ENCODE measurements around the gene NOTCH2.
"Not testable (repeated sequence)": the region's sequence is repeated elsewhere in the genome, so short reads cannot be mapped to it uniquely, and the experiment has no call there.

NOTCH2 gene

GRCh38 chr1:120069067-120069919 is at the start of gene NOTCH2:
NOTCH2 (minus strand) TSS chr1:120069662; CDS start chr1:120069406, 256 bp downstream.
- in situ Hi-C loops (cut with HindIII; ENCODE audit: low sequenced_read_pairs) = not testable (repeated sequence)

DNA sequence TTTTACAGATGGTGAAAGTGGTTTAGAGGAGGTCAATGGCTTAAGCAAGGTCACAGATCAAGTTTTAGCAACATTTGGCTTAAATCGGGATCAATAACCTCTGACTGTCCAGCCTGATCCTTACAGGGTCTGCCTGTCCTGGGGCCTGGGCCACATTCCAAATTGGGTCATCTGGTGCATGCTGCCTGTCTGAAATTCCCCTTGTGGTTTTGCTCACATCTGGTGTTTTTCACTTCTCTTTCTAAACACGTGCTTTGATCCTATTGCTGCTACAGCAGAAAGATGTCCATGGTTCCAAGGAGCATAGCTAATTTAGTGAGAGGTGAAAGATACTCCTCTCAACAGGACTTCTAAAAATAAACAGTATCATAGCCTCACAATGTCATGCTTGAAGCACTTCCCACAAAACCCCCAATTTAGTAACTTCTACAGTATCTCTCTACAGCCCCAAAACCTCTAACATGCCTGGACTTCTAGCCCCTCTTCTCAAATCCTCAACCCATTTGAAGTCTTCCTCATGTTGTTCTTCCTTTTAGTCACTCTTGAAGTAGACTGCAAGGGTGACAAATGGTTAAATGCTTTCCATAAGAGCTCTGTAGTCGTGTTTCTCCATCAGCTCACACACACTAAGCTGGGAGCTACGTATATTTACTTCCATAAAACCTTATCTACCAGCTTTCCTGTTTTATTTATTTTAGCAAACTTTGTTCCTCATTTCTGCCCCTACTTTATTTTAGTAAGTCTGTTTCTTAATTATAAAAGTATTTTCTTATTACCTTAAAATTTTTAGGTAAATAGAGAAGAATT is 48.1 kb upstream of the NOTCH2 start:
- in situ Hi-C loops (cut with HindIII; ENCODE audit: low sequenced_read_pairs) = not testable (repeated sequence)

DNA sequence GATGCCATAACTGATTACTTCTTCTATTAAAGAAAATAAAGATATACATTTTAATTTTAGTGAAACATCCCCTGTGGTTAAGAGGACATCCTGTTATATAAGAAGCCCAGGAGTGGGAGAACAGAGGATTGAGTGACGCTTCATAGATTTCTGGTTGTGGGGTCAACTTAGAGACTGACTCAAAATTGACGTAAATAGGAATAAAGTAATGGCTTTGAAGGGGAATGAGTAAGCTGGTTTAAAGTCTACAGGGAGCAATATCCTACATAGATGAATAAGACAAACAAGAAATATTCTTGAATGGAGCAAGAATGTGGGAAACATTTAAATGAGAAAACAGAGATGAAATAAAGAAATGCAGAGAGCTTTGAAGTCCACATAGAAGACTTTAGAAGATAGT is 46.6 kb upstream of the NOTCH2 start:
- in situ Hi-C loops (cut with HindIII; ENCODE audit: low sequenced_read_pairs) = not testable (repeated sequence)

- in situ Hi-C loops (cut with HindIII; ENCODE audit: low sequenced_read_pairs) = not testable (repeated sequence)
Measured at GRCh38 chr1:120113134-120113533, 43.7 kb upstream of the NOTCH2 start.

DNA sequence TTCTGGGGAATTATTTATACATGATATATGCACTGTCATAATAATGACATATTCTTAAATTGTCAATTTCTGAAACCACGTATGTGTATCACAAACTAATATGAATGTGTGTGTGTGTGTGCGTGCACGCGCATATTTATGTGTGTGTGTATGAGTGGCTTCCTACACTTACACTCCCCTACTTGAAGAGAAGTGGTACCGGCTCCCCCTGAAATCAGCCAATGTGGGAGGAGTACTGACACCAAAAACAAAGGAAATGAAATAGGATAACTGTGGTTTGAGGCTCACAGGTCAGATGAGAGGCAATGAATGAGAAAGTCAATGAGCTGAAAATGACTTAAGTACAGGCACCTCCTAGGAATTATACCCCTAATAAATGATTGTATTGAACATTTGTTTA is 42.8 kb upstream of the NOTCH2 start:
- in situ Hi-C loops (cut with HindIII; ENCODE audit: low sequenced_read_pairs) = not testable (repeated sequence)

GRCh38 chr1:120111771-120112170 is 42.3 kb upstream of the NOTCH2 start:
- in situ Hi-C loops (cut with HindIII; ENCODE audit: low sequenced_read_pairs) = not testable (repeated sequence)

DNA sequence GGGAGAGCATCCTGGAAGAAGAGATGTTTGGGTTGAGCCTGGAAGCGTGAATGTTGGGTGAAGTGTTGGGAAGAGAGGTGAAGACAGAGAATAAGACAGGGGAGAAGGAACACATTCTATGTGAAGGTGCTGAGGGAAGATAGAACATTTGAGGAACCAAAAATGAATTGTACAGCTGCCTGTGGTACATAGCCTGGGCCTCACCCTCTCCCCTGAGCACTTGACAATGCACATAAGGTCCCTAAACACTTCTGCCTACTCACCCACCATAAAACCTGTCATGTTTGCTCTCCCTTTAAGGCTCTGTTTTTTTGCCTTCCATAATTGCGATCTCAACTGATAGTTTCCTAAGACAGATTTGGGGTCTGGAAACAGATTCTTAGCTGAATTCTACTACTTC is 41.5 kb upstream of the NOTCH2 start:
- in situ Hi-C loops (cut with HindIII; ENCODE audit: low sequenced_read_pairs) = not testable (repeated sequence)

GRCh38 chr1:120109656-120110055 is 40.2 kb upstream of the NOTCH2 start:
- in situ Hi-C loops (cut with HindIII; ENCODE audit: low sequenced_read_pairs) = not testable (repeated sequence)

GRCh38 chr1:120109180-120109579 is 39.7 kb upstream of the NOTCH2 start:
- in situ Hi-C loops (cut with HindIII; ENCODE audit: low sequenced_read_pairs) = not testable (repeated sequence)

DNA sequence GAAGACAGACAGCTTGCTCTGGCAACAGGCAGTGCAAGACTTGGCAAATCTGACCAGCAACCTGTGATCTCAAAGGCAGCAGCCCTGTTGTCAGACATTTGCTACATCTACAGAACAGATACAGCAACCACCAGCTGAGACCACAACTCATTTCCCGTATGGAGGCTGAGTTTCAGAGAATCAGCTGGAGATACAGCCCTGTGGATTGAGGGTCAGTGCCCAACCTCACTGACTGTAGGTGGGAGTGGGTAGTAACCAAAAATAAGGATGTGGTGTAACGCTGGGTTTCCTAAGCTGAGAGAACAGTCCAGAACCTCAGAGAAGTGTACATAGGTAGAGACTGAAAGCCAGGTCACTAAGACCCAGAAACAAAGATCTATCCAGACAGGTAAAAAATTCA is 35.8 kb upstream of the NOTCH2 start:
- in situ Hi-C loops (cut with HindIII; ENCODE audit: low sequenced_read_pairs) = not testable (repeated sequence)

GRCh38 chr1:120103768-120104167 is 34.3 kb upstream of the NOTCH2 start:
- in situ Hi-C loops (cut with HindIII; ENCODE audit: low sequenced_read_pairs) = not testable (repeated sequence)

DNA sequence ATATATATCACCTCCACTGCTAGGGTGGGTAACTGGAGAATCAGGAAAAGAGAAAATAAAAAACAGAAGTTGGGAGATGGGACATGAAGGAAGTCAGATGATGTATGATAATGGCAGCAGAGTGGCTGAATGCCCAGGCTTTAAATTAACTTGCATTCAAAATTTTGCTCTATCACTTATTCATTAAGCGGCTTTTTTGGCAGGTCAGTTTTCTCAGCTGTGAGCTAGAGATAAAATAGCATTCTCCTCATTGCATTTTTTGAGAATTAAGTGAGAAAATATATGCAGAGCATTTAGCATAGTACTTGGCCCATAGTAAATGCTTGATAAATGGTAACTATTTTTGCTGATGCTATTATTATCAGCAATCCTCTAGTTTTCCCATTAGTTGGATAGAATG is 32.1 kb upstream of the NOTCH2 start:
- in situ Hi-C loops (cut with HindIII; ENCODE audit: low sequenced_read_pairs) = not testable (repeated sequence)

- in situ Hi-C loops (cut with HindIII; ENCODE audit: low sequenced_read_pairs) = not testable (repeated sequence)
Measured at GRCh38 chr1:120100590-120100989, 31.1 kb upstream of the NOTCH2 start.

DNA sequence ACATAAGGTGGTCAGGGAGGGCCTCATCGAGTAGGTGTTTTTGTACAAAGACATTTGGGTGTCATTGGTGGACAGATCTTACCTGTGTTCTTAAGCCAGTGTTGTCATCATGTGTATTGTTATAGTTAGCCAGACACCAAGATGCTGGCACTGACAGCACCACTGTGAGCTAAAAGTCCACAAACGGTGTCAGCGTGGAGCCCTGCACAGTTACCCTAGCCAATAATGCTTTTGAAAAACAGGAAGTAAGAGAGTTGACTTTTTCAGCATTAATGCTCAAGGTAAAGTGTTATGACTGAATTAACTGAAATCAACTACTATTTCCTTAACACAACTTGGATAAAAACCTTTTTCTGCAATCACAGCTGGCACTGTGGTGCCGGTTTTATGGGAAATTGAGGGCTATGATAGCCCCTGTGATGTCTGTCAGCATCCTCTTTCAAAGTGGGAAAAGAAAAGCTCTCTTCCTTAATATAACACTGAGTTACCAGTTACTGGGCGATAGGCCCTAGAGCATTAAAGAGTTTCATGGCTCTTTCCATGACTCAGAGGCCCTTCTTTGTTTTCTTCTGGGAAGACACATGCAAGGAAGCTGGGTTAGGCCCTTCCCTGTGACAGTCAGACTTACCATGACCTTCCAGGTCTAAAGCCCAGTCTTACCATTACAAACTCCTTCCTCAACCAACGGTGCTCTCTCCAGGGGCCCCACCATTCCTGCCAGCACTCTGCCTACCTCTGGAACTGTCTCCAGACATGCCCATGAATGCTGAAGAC is 29.7 kb upstream of the NOTCH2 start:
- in situ Hi-C loops (cut with HindIII; ENCODE audit: low sequenced_read_pairs) = not testable (repeated sequence)

- in situ Hi-C loops (cut with HindIII; ENCODE audit: low sequenced_read_pairs) = not testable (repeated sequence)
Measured at GRCh38 chr1:120096981-120097545, 27.6 kb upstream of the NOTCH2 start.

- in situ Hi-C loops (cut with HindIII; ENCODE audit: low sequenced_read_pairs) = not testable (repeated sequence)
Measured at GRCh38 chr1:120093548-120094181, 24.2 kb upstream of the NOTCH2 start.

DNA sequence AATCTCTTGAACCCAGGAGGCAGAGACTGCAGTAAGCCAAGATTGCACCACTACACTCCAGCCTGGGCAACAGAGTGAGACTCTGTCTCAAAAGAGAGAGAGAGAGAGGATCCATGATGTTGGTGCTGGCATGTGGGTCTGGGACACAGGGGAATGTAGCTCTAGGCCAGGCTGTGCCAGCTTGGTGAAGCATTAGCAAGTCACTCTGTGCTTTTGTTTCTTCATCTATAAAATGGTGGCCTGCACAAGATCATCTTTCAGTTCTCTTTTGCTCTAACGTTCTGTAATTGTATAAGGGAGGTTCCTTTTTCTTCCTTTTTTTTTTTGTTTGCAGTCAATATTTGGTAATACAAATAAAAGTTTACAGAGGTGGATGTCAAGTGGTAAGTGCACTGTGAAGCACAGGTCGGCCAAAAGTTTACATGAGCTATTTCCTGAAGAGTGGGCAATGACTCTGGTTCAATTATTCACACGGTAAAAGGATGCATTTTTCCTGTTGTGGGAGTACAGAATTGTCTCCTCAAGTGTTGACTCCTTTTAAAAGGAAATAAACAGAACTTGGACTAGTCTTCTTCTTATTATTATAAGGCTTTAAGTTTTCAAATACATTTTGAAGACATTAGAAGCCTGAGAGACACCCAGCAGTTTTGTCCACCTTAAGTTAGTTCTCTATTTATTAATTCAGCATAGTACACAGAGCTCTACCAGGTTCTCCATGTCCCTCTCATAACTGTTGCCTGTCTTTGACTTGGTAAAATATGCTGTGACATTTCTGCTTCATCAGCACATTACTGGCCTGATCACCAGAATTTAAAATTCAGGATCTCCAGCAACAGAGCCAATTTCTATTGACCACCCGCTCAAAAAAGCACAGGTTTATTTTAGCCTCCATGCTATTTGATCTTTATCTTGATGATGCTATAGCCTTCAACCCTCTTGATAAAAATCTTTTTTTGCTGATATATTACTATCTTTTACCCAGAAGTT is 23.1 kb upstream of the NOTCH2 start:
- in situ Hi-C loops (cut with HindIII; ENCODE audit: low sequenced_read_pairs) = not testable (repeated sequence)

DNA sequence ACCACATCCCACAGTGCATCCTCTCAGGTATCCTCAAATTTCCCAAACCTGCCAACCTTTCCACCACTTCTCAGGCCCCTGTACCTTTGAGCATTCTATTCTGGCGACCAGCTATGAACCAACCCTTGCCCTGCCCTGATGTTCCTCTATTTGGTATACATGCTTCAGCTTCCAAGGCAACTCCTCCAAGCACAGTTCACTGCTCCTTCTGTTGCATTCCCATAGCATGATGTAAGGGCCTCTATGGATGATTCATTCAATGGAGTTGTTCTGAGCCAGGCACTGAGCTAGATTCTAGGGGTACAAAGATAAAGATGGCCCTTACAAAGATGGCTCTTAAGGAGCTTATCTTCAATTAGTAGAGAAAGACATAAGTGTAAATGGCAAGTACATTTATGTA is 21.4 kb upstream of the NOTCH2 start:
- in situ Hi-C loops (cut with HindIII; ENCODE audit: low sequenced_read_pairs) = not testable (repeated sequence)

GRCh38 chr1:120087959-120088358 is 18.5 kb upstream of the NOTCH2 start:
- in situ Hi-C loops (cut with HindIII; ENCODE audit: low sequenced_read_pairs) = not testable (repeated sequence)

Data from endothelial cell of hepatic sinusoid (primary cell).